ENCODE data around the gene ERAS.

Gene ERAS

GRCh38 chrX:48802089-48802904 lies 24.0 kb upstream of the ERAS start:
- no peak for TF ChIP-seq CTCF (IDR thresholded peaks at IDR 0.05; ENCODE audit: borderline replicate concordance, extremely low read depth, low read length, poor library complexity, severe bottlenecking)
- no peak for TF ChIP-seq EZH2 (IDR thresholded peaks at IDR 0.05; ENCODE audit: borderline replicate concordance, low read depth, low read length, severe bottlenecking)
- Histone ChIP-seq H3K27me3 (ENCODE audit: insufficient read depth, low read length, poor library complexity) (no peaks in the 10 kb centered on the region), H2AFZ (ENCODE audit: low read depth, low read length) (peak overlapping the region; percentile 78), H3K4me3 (ENCODE audit: low read depth in 1 of 2, low read length in 2 of 2) (peak overlapping the region; percentile 59 to 74; a peak in 3 of 4 replicates), H3K36me3 (ENCODE audit: insufficient read depth, low read length) (peaks cover 9% of the 10 kb centered on the region), H3K4me1 (ENCODE audit: insufficient read depth, low read length) (peaks cover 19% of the 10 kb centered on the region), H4K20me1 (ENCODE audit: insufficient read depth, low read length) (no peaks in the 10 kb centered on the region), H3K9me3 (ENCODE audit: insufficient read depth, low read length, severe bottlenecking) (no peaks in the 10 kb centered on the region), H3K9ac (ENCODE audit: low read depth, low read length) (peak overlapping the region; percentile 86), H3K79me2 (ENCODE audit: insufficient read depth, low read length) (peaks cover 5% of the 10 kb centered on the region), H3K4me2 (ENCODE audit: insufficient read depth, low read length) (peak overlapping the region; percentile 78), H3K27ac (ENCODE audit: low read length) (peak overlapping the region; percentile 88)
- DNase-seq (peak; percentile 74), ATAC-seq (ENCODE audit: insufficient read depth, low read depth) (peak; percentile 38)

GRCh38 chrX:48802905-48803200 lies 23.5 kb upstream of the ERAS start:
- Histone ChIP-seq H3K4me3 (ENCODE audit: low read depth in 1 of 2, low read length in 2 of 2) (peak overlapping the region in 1 of 2 experiments; percentile 74; a peak in 3 of 4 replicates), H3K79me2 (ENCODE audit: insufficient read depth, low read length) (peaks cover 5% of the 10 kb centered on the region), H4K20me1 (ENCODE audit: insufficient read depth, low read length) (no peaks in the 10 kb centered on the region), H3K27me3 (ENCODE audit: insufficient read depth, low read length, poor library complexity) (no peaks in the 10 kb centered on the region), H3K36me3 (ENCODE audit: insufficient read depth, low read length) (peaks cover 9% of the 10 kb centered on the region), H3K4me2 (ENCODE audit: insufficient read depth, low read length) (peak overlapping the region; percentile 78), H3K9me3 (ENCODE audit: insufficient read depth, low read length, severe bottlenecking) (no peaks in the 10 kb centered on the region), H2AFZ (ENCODE audit: low read depth, low read length) (no peak overlapping the region), H3K4me1 (ENCODE audit: insufficient read depth, low read length) (peaks cover 19% of the 10 kb centered on the region), H3K9ac (ENCODE audit: low read depth, low read length) (peak overlapping the region; percentile 86), H3K27ac (ENCODE audit: low read length) (no peak overlapping the region)
- ATAC-seq (ENCODE audit: insufficient read depth, low read depth) (no peak), DNase-seq (no peak)
- TF ChIP-seq CTCF (IDR thresholded peaks at IDR 0.05; ENCODE audit: borderline replicate concordance, extremely low read depth, low read length, poor library complexity, severe bottlenecking): no peak
- no peak for TF ChIP-seq EZH2 (IDR thresholded peaks at IDR 0.05; ENCODE audit: borderline replicate concordance, low read depth, low read length, severe bottlenecking)

GRCh38 chrX:48806081-48806480 lies 20.2 kb upstream of the ERAS start:
- no peak for DNase-seq

More at GRCh38 chrX:48806081-48806480, 20.2 kb upstream of the ERAS start:
- H3K4me1 ChIP-seq (ENCODE audit: insufficient read depth, low read length): peaks cover 9% of the 10 kb centered on the region
- no peaks in the 10 kb centered on the region for H3K27me3 ChIP-seq (ENCODE audit: insufficient read depth, low read length, poor library complexity)
- H3K27ac ChIP-seq (ENCODE audit: low read length): no peak overlapping the region
- ATAC-seq (ENCODE audit: insufficient read depth, low read depth): no peak
- H3K4me3 ChIP-seq (ENCODE audit: low read depth in 1 of 2, low read length in 2 of 2): no peak overlapping the region
- H2AFZ ChIP-seq (ENCODE audit: low read depth, low read length): no peak overlapping the region
- H3K9ac ChIP-seq (ENCODE audit: low read depth, low read length): no peak overlapping the region
- no peak overlapping the region for H3K4me2 ChIP-seq (ENCODE audit: insufficient read depth, low read length)
- H3K36me3 ChIP-seq (ENCODE audit: insufficient read depth, low read length): peaks cover 9% of the 10 kb centered on the region
- H4K20me1 ChIP-seq (ENCODE audit: insufficient read depth, low read length): no peaks in the 10 kb centered on the region
- no peaks in the 10 kb centered on the region for H3K9me3 ChIP-seq (ENCODE audit: insufficient read depth, low read length, severe bottlenecking)
- peaks cover under 1% of the 10 kb centered on the region; the same call in 1 of the 2 replicates for H3K79me2 ChIP-seq (ENCODE audit: insufficient read depth, low read length)
- no peak for TF ChIP-seq CTCF (IDR thresholded peaks at IDR 0.05; ENCODE audit: borderline replicate concordance, extremely low read depth, low read length, poor library complexity, severe bottlenecking)
- TF ChIP-seq EZH2 (IDR thresholded peaks at IDR 0.05; ENCODE audit: borderline replicate concordance, low read depth, low read length, severe bottlenecking): no peak
